Natural killer cell (primary cell): ENCODE results near the gene ADAM22. TPM values are rescaled to one million over a fixed set of nuclear protein-coding genes. Genes with fewer than 3 reads are reported as not detected.

Experiments
- ATAC-seq, 3 donors: fragments of 150-1000 bp in 2 of 3; fragments of 200-7000 bp in 1 of 3; cut with Tn5 transposase; 1 replicate in 1 of 3; 2 replicates in 2 of 3; pipeline ENCODE4 v1.10.0; 2021; ENCODE audit warnings: mild to moderate bottlenecking in 2 of 3, moderate library complexity in 2 of 3
- DNase-seq, 2 donors: peaks; one replicate each; pipeline versions ENCODE4 v3.0.0 to v3.0.0-alpha.2; 2013 to 2021; ENCODE audit warnings: mixed read lengths in 1 of 2
- H3K27ac ChIP-seq: one replicate; pipeline ENCODE4 v1.5.1; 2013; ENCODE audit warnings: mild to moderate bottlenecking, low read length
- H3K27me3 ChIP-seq: one replicate; pipeline ENCODE4 v1.6.1; 2013; ENCODE audit warnings: low read length; ENCODE audit not compliant: control insufficient read depth, insufficient read depth
- H3K36me3 ChIP-seq: one replicate; pipeline ENCODE4 v1.6.1; 2013; ENCODE audit warnings: low read length; ENCODE audit not compliant: control insufficient read depth, insufficient read depth
- H3K4me1 ChIP-seq: one replicate; pipeline ENCODE4 v1.6.1; 2013; ENCODE audit warnings: low read length; ENCODE audit not compliant: control insufficient read depth, insufficient read depth
- H3K4me3 ChIP-seq: one replicate; pipeline ENCODE4 v1.5.1; 2013; ENCODE audit warnings: low read length
- H3K9me3 ChIP-seq: one replicate; pipeline ENCODE4 v1.6.1; 2013; ENCODE audit warnings: low read length; ENCODE audit not compliant: control insufficient read depth, insufficient read depth
- H3K27ac Mint-ChIP-seq, 2 donors: one replicate each; pipeline ENCODE4 v1.8.0; 2022; ENCODE audit warnings: mild to moderate bottlenecking in 2 of 2, mixed read lengths in 2 of 2, moderate library complexity in 1 of 2
- H3K27me3 Mint-ChIP-seq, 2 donors: one replicate each; pipeline ENCODE4 v1.8.0; 2022; ENCODE audit warnings: low read depth in 2 of 2, mixed read lengths in 2 of 2
- H3K36me3 Mint-ChIP-seq: one replicate; pipeline ENCODE4 v1.8.0; 2022; ENCODE audit warnings: mixed read lengths
- H3K4me1 Mint-ChIP-seq, 2 donors: one replicate each; pipeline ENCODE4 v1.8.0; 2022; ENCODE audit warnings: mixed read lengths in 2 of 2
- H3K4me3 Mint-ChIP-seq: one replicate; pipeline ENCODE4 v1.8.0; 2022; ENCODE audit warnings: mild to moderate bottlenecking, moderate library complexity, mixed read lengths
- H3K9me3 Mint-ChIP-seq, 2 donors: one replicate each; pipeline ENCODE4 v1.8.0; 2022; ENCODE audit warnings: mixed read lengths in 2 of 2
- WGBS: methylation state at CpG from one replicate; pipeline ENCODE4 v1.1.7; 2013; ENCODE audit warnings: missing lambda C conversion rate; ENCODE audit not compliant: insufficient coverage; 5-methylcytosine and 5-hydroxymethylcytosine counted together
- intact Hi-C: fragments of 100-400 bp; cut with micrococcal nuclease; formaldehyde crosslinking; loops from one replicate; pipeline ENCODE4 v1.14.2; 2022
- total RNA-seq, 4 donors: library from RNA; stranded (reverse); fragments of 120-200 nt in 1 of 4; gene quantifications; one replicate each; pipeline versions ENCODE4 v1.2.3 to v1.2.4, GENCODE V29; 2013 to 2022
- TF ChIP-seq, protein P1 (sequence below): fragments of 200-600 bp; IDR thresholded peaks from one replicate; pipeline ENCODE4 v1.8.0; 2022; ENCODE audit warnings: antibody characterized with exemption

The ADAM22 gene
- total RNA-seq, 3 donors from 2014 or later (not counting 1 experiment from before 2014, with no cell fraction given): 3.0 to 5.4 (median 3.7) TPM

GRCh38 chr7:88111140-88111743, 177.2 kb downstream of the ADAM22 start:
- 0% methylated on average over 1 of the region's 4 CpGs for whole genome bisulfite sequencing

GRCh38 chr7:88111954-88112471, 178.0 kb downstream of the ADAM22 start:
- H3K9me3 ChIP-seq: no peaks in the 10 kb centered on the region
- DNase-seq: no peak
- intact Hi-C loops: loop anchor here (5.0 kb wide), 1 partner anchor 315 kb away; no protein-coding TSS in a partner anchor

More at GRCh38 chr7:88111140-88111743, 177.2 kb downstream of the ADAM22 start:
- H3K36me3 ChIP-seq: no peaks in the 10 kb centered on the region
- H3K4me3 Mint-ChIP-seq: no peak overlapping the region
- TF ChIP-seq, protein P1, sequence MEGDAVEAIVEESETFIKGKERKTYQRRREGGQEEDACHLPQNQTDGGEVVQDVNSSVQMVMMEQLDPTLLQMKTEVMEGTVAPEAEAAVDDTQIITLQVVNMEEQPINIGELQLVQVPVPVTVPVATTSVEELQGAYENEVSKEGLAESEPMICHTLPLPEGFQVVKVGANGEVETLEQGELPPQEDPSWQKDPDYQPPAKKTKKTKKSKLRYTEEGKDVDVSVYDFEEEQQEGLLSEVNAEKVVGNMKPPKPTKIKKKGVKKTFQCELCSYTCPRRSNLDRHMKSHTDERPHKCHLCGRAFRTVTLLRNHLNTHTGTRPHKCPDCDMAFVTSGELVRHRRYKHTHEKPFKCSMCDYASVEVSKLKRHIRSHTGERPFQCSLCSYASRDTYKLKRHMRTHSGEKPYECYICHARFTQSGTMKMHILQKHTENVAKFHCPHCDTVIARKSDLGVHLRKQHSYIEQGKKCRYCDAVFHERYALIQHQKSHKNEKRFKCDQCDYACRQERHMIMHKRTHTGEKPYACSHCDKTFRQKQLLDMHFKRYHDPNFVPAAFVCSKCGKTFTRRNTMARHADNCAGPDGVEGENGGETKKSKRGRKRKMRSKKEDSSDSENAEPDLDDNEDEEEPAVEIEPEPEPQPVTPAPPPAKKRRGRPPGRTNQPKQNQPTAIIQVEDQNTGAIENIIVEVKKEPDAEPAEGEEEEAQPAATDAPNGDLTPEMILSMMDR: peak; percentile 46
- peak in 1 of 2 donors; percentile 49 for DNase-seq
- no peak overlapping the region for H3K27ac Mint-ChIP-seq
- ATAC-seq: peak in 1 of 3 donors; percentile 43
- no peaks in the 10 kb centered on the region for H3K4me1 Mint-ChIP-seq
- H3K9me3 Mint-ChIP-seq: no peaks in the 10 kb centered on the region
- no peaks in the 10 kb centered on the region for H3K9me3 ChIP-seq
- H3K27me3 Mint-ChIP-seq: no peaks in the 10 kb centered on the region
- H3K27ac ChIP-seq: no peak overlapping the region
- no peaks in the 10 kb centered on the region for H3K27me3 ChIP-seq
- no peaks in the 10 kb centered on the region for H3K36me3 Mint-ChIP-seq
- H3K4me3 ChIP-seq: no peak overlapping the region
- intact Hi-C loops: loop anchor here (5.0 kb wide), 1 partner anchor 314 kb away; no protein-coding TSS in a partner anchor
- H3K4me1 ChIP-seq: no peaks in the 10 kb centered on the region

DNA sequence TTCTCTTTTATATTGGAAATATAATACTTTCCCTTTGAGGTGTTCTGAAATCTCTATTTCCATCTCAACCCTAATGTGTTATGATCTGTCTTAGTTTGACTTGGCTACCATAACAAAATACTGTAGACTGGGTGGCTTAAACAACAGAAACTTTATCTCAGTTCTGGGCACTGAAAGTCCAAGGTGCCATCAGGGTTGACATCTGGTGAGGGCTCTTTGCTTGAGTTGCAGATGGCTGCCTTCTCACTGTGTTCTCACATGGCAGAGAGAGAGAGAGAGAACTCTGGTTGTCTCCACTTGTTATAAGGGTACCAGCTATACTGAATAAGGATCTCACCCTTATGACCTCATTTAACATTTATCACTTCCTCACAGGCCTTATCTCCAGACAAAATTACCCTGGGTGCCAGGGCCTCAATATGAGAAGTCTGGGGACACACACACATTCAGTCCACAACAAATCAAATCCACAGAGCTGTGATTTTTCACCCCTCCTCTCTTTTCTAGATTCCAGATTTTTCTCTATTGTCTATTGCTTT, 181.3 kb downstream of the ADAM22 start:
- Mint-ChIP-seq H3K4me1 (no peaks in the 10 kb centered on the region), H3K27me3 (no peaks in the 10 kb centered on the region), H3K4me3 (no peak overlapping the region), H3K36me3 (no peaks in the 10 kb centered on the region), H3K27ac (no peak overlapping the region), H3K9me3 (no peaks in the 10 kb centered on the region)
- ATAC-seq (no peak), DNase-seq (no peak)
- no peaks in the 10 kb centered on the region for H3K9me3 ChIP-seq
- H3K27ac ChIP-seq: no peak overlapping the region
- H3K27me3 ChIP-seq: no peaks in the 10 kb centered on the region
- H3K36me3 ChIP-seq: no peaks in the 10 kb centered on the region
- intact Hi-C loops: no loop called here
- no peaks in the 10 kb centered on the region for H3K4me1 ChIP-seq
- TF ChIP-seq, protein P1: no peak
- no peak overlapping the region for H3K4me3 ChIP-seq

More at GRCh38 chr7:88111954-88112471, 178.0 kb downstream of the ADAM22 start:
- Histone ChIP-seq H3K4me3 (no peak overlapping the region), H3K36me3 (no peaks in the 10 kb centered on the region), H3K27ac (no peak overlapping the region), H3K27me3 (no peaks in the 10 kb centered on the region), H3K4me1 (no peaks in the 10 kb centered on the region)
- no peak overlapping the region for H3K27ac Mint-ChIP-seq
- H3K4me1 Mint-ChIP-seq: no peaks in the 10 kb centered on the region
- WGBS: 77% methylated on average over 2 of the region's 2 CpGs
- no peak overlapping the region for H3K4me3 Mint-ChIP-seq
- no peaks in the 10 kb centered on the region for H3K27me3 Mint-ChIP-seq
- no peak for ATAC-seq
- TF ChIP-seq, protein P1: no peak
- H3K9me3 Mint-ChIP-seq: no peaks in the 10 kb centered on the region
- no peaks in the 10 kb centered on the region for H3K36me3 Mint-ChIP-seq
